Osteocyte (in vitro differentiated cells): ENCODE data around the gene ACAA2. TPM values are rescaled to one million over a fixed set of nuclear protein-coding genes. Genes with fewer than 3 reads are reported as not detected.

Experiments used
- DNase-seq: peaks from one replicate; pipeline ENCODE4 v3.0.0; 2021; ENCODE audit warnings: mixed read lengths; ENCODE audit not compliant: unreplicated experiment; ENCODE audit errors: extremely low spot score
- H3K27ac Mint-ChIP-seq: one replicate; pipeline ENCODE4 v1.8.0; 2021; ENCODE audit warnings: mild to moderate bottlenecking, mixed read lengths; ENCODE audit not compliant: unreplicated experiment
- H3K27me3 Mint-ChIP-seq: one replicate; pipeline ENCODE4 v1.8.0; 2021; ENCODE audit warnings: mixed read lengths; ENCODE audit not compliant: unreplicated experiment
- H3K36me3 Mint-ChIP-seq: one replicate; pipeline ENCODE4 v1.8.0; 2021; ENCODE audit warnings: mixed read lengths; ENCODE audit not compliant: unreplicated experiment
- H3K4me1 Mint-ChIP-seq: one replicate; pipeline ENCODE4 v1.8.0; 2021; ENCODE audit warnings: mixed read lengths; ENCODE audit not compliant: unreplicated experiment
- H3K4me3 Mint-ChIP-seq: one replicate; pipeline ENCODE4 v1.8.0; 2021; ENCODE audit warnings: mild to moderate bottlenecking, moderate library complexity, mixed read lengths; ENCODE audit not compliant: unreplicated experiment
- H3K9me3 Mint-ChIP-seq: one replicate; pipeline ENCODE4 v1.8.0; 2021; ENCODE audit warnings: mixed read lengths; ENCODE audit not compliant: unreplicated experiment
- total RNA-seq: library from RNA; stranded (reverse); gene quantifications from 2 replicates; pipeline ENCODE4 v1.2.1, GENCODE V29; 2021
- TF ChIP-seq, protein P1 (sequence below): fragments of 200-600 bp; sonication (generic); IDR thresholded peaks from 2 replicates; pipeline ENCODE4 v1.5.0; 2021; ENCODE audit warnings: antibody characterized with exemption, mild to moderate bottlenecking, moderate library complexity

ACAA2 gene
- total RNA-seq, 1 donor from 2014 or later = 57.7 TPM

DNA sequence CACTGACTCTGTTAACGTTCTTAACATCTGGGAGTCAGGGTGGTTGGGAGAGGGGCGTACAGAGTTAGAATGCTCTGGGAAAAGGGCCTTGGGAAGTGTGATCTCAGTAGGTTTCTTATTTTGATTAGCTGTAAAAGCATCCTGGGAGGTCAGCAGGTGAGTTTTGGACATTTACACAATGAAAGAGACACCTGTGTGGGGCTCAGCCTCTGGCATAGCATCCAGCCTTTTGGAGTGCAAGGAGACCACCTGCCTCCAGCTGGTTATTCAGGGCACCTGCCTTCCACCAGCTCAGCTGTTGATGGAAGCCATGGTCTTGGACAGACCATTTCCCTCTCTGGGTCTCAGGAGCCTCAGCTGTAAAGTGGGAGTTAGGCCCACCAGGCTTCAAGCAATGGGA is 49.7 kb downstream of the ACAA2 start:
- H3K36me3 Mint-ChIP-seq = no peaks in the 10 kb centered on the region
- no peak overlapping the region for H3K4me3 Mint-ChIP-seq
- peaks cover under 1% of the 10 kb centered on the region for H3K27me3 Mint-ChIP-seq
- no peaks in the 10 kb centered on the region for H3K9me3 Mint-ChIP-seq
- TF ChIP-seq, protein P1, sequence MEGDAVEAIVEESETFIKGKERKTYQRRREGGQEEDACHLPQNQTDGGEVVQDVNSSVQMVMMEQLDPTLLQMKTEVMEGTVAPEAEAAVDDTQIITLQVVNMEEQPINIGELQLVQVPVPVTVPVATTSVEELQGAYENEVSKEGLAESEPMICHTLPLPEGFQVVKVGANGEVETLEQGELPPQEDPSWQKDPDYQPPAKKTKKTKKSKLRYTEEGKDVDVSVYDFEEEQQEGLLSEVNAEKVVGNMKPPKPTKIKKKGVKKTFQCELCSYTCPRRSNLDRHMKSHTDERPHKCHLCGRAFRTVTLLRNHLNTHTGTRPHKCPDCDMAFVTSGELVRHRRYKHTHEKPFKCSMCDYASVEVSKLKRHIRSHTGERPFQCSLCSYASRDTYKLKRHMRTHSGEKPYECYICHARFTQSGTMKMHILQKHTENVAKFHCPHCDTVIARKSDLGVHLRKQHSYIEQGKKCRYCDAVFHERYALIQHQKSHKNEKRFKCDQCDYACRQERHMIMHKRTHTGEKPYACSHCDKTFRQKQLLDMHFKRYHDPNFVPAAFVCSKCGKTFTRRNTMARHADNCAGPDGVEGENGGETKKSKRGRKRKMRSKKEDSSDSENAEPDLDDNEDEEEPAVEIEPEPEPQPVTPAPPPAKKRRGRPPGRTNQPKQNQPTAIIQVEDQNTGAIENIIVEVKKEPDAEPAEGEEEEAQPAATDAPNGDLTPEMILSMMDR = no peak
- DNase-seq = no peak
- peaks cover 8% of the 10 kb centered on the region for H3K4me1 Mint-ChIP-seq
- H3K27ac Mint-ChIP-seq = no peak overlapping the region

DNA sequence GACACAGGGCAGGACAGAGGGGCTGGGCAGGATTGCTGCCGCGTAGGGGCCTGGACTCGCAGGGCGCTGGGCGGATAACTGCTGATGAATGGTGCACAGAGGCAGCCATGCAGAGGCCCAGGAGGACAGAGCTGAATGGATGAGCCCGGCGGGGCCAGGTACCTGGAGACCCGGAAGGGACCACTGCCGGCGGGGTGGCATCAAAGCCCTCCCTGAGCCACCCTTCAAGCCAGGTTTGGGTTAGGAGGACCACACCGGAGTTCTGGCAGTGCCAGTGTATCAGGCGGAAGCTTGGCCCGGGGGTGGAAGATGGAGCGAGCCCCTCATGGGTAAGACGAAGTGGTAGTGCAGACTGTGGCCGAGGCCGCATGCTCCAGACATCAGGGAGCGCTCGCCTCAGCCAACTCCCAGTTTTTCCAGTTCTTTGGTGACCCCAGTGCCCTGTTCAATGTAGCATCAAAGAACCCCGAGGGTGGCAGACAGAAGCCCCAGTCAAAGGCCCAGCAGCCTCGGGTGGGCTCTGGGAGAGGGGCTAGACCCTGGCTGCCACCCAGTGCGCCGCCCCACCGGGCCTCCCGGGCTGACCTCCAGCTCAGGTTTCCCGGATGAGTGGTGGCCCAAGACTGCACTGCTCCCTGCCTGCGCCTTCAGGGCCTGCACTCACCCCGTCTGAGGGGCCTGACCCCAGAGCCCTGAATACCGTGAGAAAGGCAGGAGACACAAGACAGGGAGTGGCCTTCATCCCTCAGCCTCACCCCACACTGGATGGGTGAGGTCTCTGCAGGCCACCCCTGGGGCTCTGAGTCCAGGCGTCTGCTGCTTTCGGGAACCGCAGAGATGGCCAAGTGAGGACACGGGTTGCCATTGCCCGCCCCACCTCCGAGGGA is 50.9 kb downstream of the ACAA2 start:
- no peak for DNase-seq
- H3K4me1 Mint-ChIP-seq = peaks cover 8% of the 10 kb centered on the region
- TF ChIP-seq, protein P1 = no peak
- no peak overlapping the region for H3K27ac Mint-ChIP-seq
- no peak overlapping the region for H3K4me3 Mint-ChIP-seq
- no peaks in the 10 kb centered on the region for H3K27me3 Mint-ChIP-seq
- no peaks in the 10 kb centered on the region for H3K36me3 Mint-ChIP-seq
- H3K9me3 Mint-ChIP-seq = no peaks in the 10 kb centered on the region

DNA sequence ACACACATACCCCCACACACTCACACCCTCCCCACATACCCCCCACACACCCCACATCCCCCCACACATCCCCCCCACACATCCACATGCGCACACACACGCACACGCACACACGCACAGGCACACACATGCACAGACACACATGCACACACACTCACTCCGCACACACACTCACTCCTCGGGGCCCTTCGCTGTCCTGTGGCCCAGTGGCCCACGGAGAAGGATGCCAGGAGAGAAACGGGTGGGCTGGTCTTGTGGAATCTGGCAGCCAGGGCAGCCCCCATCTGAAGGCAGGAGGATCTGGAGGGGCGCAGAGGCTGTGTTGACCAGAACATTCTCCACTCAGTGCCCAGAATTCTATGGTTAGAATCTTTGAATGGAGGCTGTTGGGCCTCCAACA is 51.6 kb downstream of the ACAA2 start:
- no peak overlapping the region for H3K27ac Mint-ChIP-seq
- no peaks in the 10 kb centered on the region for H3K27me3 Mint-ChIP-seq
- H3K4me1 Mint-ChIP-seq = peaks cover 8% of the 10 kb centered on the region
- H3K4me3 Mint-ChIP-seq = no peak overlapping the region
- H3K9me3 Mint-ChIP-seq = no peaks in the 10 kb centered on the region
- H3K36me3 Mint-ChIP-seq = no peaks in the 10 kb centered on the region
- TF ChIP-seq, protein P1 = no peak
- DNase-seq = no peak

DNA sequence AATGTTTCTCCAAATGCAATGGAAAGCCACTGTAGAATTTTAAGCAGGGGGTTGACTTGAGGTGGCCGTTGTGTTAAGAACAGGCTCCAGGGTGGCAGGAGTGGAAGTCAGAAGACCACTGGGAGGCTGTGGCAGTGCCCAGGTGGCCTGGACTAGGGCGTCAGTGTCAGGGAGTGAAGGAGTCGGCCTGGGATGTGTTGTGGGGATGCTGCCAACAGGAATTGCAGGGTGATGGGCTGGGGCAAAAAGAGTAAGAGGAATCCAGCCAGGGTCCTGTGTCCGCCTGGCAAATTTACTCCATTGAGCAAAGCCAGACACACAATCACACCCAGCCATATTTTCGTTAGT is 55.1 kb downstream of the ACAA2 start:
- Mint-ChIP-seq H3K27me3 (peaks cover 11% of the 10 kb centered on the region), H3K4me1 (peaks cover 2% of the 10 kb centered on the region), H3K4me3 (no peak overlapping the region), H3K36me3 (no peaks in the 10 kb centered on the region), H3K9me3 (no peaks in the 10 kb centered on the region), H3K27ac (no peak overlapping the region)
- no peak for DNase-seq
- TF ChIP-seq, protein P1 = no peak

DNA sequence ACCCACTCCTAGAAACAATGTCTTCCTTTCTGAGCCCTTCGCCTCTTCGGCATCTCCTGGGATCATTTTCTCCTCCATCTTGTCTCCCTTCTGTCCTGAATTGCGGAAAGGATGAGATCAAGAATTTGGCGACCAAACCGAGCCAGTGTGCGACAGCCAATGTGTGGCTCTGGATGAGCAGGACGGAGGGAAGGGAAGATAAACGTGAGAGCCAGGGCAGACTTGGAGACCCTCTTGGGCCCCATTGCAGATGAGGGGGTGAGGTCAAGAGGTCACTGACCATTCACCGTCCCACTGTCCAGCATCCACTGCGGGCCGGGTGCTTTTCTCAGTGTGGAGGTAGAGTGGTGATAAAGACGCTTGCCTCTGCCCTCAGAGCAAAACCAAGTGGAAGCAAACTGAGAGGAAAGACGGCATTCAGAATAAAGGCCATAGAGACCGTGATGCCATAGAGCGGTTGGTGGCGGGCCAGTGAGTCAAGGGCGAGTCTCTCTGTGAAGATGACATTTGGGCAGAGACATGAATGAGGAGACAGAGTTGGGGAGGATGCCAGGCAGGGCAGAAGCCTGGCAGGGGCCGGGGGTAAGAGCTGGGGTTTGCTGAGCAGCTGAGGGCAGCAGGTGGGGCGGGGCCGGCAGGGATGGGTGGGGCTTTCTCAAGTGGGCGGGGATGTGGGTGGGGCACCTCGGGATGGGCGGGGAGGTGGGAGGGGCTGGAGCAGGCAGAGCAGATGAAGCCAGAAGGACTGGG is 55.6 kb downstream of the ACAA2 start:
- Mint-ChIP-seq H3K27ac (no peak overlapping the region), H3K4me1 (no peaks in the 10 kb centered on the region), H3K9me3 (no peaks in the 10 kb centered on the region), H3K27me3 (peaks cover 14% of the 10 kb centered on the region), H3K36me3 (no peaks in the 10 kb centered on the region), H3K4me3 (no peak overlapping the region)
- TF ChIP-seq, protein P1 = no peak
- DNase-seq = no peak
